Measurements from ENCODE around the gene SLC9A3. TPM values are rescaled to one million over a fixed set of nuclear protein-coding genes. Genes with fewer than 3 reads are reported as not detected.

SLC9A3 gene
- total and polyA plus RNA-seq, 2 of the 13 experiments (the other 11 are each of a cell fraction or from before 2014, with no cell fraction given): 1.5 to 1.8 TPM

- CTCF ChIA-PET (ENCODE audit: low intra/inter-chr PET ratio, low total read pairs): no interaction called here
- no TSS peak for BruUV-seq (replicated peaks)
- intact Hi-C loops (cut with micrococcal nuclease; ENCODE audit: unreplicated experiment): loop anchor here (10.0 kb wide), 1 partner anchor 78 kb away; the partner anchor contains the start of gene CEP72
- no peaks in the 10 kb centered on the region for H4K20me1 ChIP-seq (ENCODE audit: insufficient read depth, low read length)
- peaks cover 59% of the 10 kb centered on the region for H3K4me1 ChIP-seq (ENCODE audit: insufficient read depth, low read length)
- no peak for ATAC-seq
- TF ChIP-seq, protein P1, sequence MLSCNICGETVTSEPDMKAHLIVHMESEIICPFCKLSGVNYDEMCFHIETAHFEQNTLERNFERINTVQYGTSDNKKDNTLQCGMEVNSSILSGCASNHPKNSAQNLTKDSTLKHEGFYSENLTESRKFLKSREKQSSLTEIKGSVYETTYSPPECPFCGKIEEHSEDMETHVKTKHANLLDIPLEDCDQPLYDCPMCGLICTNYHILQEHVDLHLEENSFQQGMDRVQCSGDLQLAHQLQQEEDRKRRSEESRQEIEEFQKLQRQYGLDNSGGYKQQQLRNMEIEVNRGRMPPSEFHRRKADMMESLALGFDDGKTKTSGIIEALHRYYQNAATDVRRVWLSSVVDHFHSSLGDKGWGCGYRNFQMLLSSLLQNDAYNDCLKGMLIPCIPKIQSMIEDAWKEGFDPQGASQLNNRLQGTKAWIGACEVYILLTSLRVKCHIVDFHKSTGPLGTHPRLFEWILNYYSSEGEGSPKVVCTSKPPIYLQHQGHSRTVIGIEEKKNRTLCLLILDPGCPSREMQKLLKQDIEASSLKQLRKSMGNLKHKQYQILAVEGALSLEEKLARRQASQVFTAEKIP (CRISPR knock-in tag; IDR thresholded peaks at IDR 0.05; ENCODE audit: borderline replicate concordance): no peak
- TF ChIP-seq NFE2L1 (CRISPR knock-in tag; IDR thresholded peaks at IDR 0.05; ENCODE audit: borderline replicate concordance): no peak
- TF ChIP-seq NKX3-1 (CRISPR knock-in tag; IDR thresholded peaks at IDR 0.05): no peak
- TF ChIP-seq JARID2 (CRISPR knock-in tag; IDR thresholded peaks at IDR 0.05; ENCODE audit: insufficient replicate concordance): no peak
- TF ChIP-seq ZBTB38 (CRISPR knock-in tag; IDR thresholded peaks at IDR 0.05): no peak
- no peak for DNase-seq (ENCODE audit: low spot score)
- no peak for FAIRE-seq
- peaks cover 19 to 48% of the 10 kb centered on the region in 2 experiments; a peak in 4 of 5 replicates for H3K27me3 ChIP-seq (ENCODE audit: control insufficient read depth in 1 of 2, insufficient read depth in 2 of 2, low read length in 2 of 2)
- H3K4me2 ChIP-seq (ENCODE audit: low read depth, low read length): no peak overlapping the region
- H3K27ac ChIP-seq (ENCODE audit: extremely low read length, insufficient read depth, low read length): no peak overlapping the region
- in situ Hi-C loops (cut with HindIII; ENCODE audit: extremely low pct_ligation_motif_present, low pct_unique_long_range_greater_than_20kb): no loop called here
- WGBS (ENCODE audit: low lambda C conversion rate): 79% methylated on average over 13 of the region's 22 CpGs
- H3K36me3 ChIP-seq (replicated peaks in 1 of 2; ENCODE audit: control insufficient read depth in 1 of 2, insufficient read depth in 2 of 2, low read length in 2 of 2): no peaks in the 10 kb centered on the region
- H3K9me3 ChIP-seq (ENCODE audit: low read length): no peaks in the 10 kb centered on the region
- no peak overlapping the region for H2AFZ ChIP-seq (ENCODE audit: low read length)
- no peak overlapping the region for H3K4me3 ChIP-seq (replicated peaks in 1 of 3; ENCODE audit: insufficient read depth in 1 of 3, low read depth in 2 of 3, low read length in 3 of 3)
- POLR2A ChIA-PET: no interaction called here
- H3K9ac ChIP-seq (ENCODE audit: insufficient read depth, low read depth, low read length): no peak overlapping the region
- H3K79me2 ChIP-seq (ENCODE audit: insufficient read depth, low read length): no peaks in the 10 kb centered on the region
These were observed 12.8 kb upstream of the SLC9A3 start for GRCh38 chr5:537098-537497.

Data from HepG2 (cell line).